Mesothelial cell of epicardium (in vitro differentiated cells): ENCODE data around the gene PRRG2. TPM values are rescaled to one million over a fixed set of nuclear protein-coding genes. Genes with fewer than 3 reads are reported as not detected.

Experiments
- DNase-seq, 2 experiments: peaks; one replicate each; pipeline ENCODE4 v3.0.0; 2021; ENCODE audit warnings: low spot score in 2 of 2; ENCODE audit not compliant: unreplicated experiment in 2 of 2
- H3K27ac Mint-ChIP-seq: 2 replicates; pipeline ENCODE4 v1.8.0; 2021; ENCODE audit warnings: mixed read lengths
- H3K27me3 Mint-ChIP-seq: 2 replicates; pipeline ENCODE4 v1.8.0; 2021; ENCODE audit warnings: low read depth, mixed read lengths
- H3K36me3 Mint-ChIP-seq: 2 replicates; pipeline ENCODE4 v1.8.0; 2021; ENCODE audit warnings: mixed read lengths
- H3K4me1 Mint-ChIP-seq: 2 replicates; pipeline ENCODE4 v1.8.0; 2021; ENCODE audit warnings: mixed read lengths
- H3K4me3 Mint-ChIP-seq: 2 replicates; pipeline ENCODE4 v1.8.0; 2021; ENCODE audit warnings: mild to moderate bottlenecking, moderate library complexity, mixed read lengths
- H3K9me3 Mint-ChIP-seq: 2 replicates; pipeline ENCODE4 v1.8.0; 2021; ENCODE audit warnings: mixed read lengths
- CTCF ChIP-seq: fragments of 200-600 bp; sonication (generic); IDR thresholded peaks from one replicate; pipeline ENCODE4 v1.5.0; 2021; ENCODE audit warnings: antibody characterized with exemption; ENCODE audit not compliant: unreplicated experiment
- total RNA-seq: library from RNA; stranded (reverse); gene quantifications from 3 replicates; pipeline ENCODE4 v1.2.1, GENCODE V29; 2021

Gene PRRG2
- total RNA-seq, 1 donor from 2014 or later = 0.87 TPM

GRCh38 chr19:49554701-49555181 is 26.4 kb upstream of the PRRG2 start:
- Mint-ChIP-seq H3K4me3 (no peak overlapping the region), H3K4me1 (no peaks in the 10 kb centered on the region), H3K27me3 (no peaks in the 10 kb centered on the region), H3K9me3 (no peaks in the 10 kb centered on the region), H3K36me3 (peaks cover 28% of the 10 kb centered on the region), H3K27ac (no peak overlapping the region)
- DNase-seq = no peak
- TF ChIP-seq CTCF = no peak

- H3K27me3 Mint-ChIP-seq = no peaks in the 10 kb centered on the region
- H3K36me3 Mint-ChIP-seq = peaks cover 28% of the 10 kb centered on the region
- H3K4me3 Mint-ChIP-seq = no peak overlapping the region
- H3K9me3 Mint-ChIP-seq = no peaks in the 10 kb centered on the region
- no peak for TF ChIP-seq CTCF
- no peaks in the 10 kb centered on the region for H3K4me1 Mint-ChIP-seq
- no peak overlapping the region for H3K27ac Mint-ChIP-seq
- DNase-seq = peak in 1 of 2 experiments; percentile 50
Observed at GRCh38 chr19:49555600-49556411, 25.3 kb upstream of the PRRG2 start.

GRCh38 chr19:49556412-49557398 is 24.4 kb upstream of the PRRG2 start:
- no peak for DNase-seq
- Mint-ChIP-seq H3K27ac (no peak overlapping the region), H3K4me3 (no peak overlapping the region)

GRCh38 chr19:49557641-49558325 is 23.3 kb upstream of the PRRG2 start:
- peaks cover 28% of the 10 kb centered on the region for H3K36me3 Mint-ChIP-seq

More at GRCh38 chr19:49556412-49557398, 24.4 kb upstream of the PRRG2 start:
- H3K9me3 Mint-ChIP-seq = no peaks in the 10 kb centered on the region
- H3K36me3 Mint-ChIP-seq = peaks cover 30% of the 10 kb centered on the region
- H3K4me1 Mint-ChIP-seq = no peaks in the 10 kb centered on the region
- H3K27me3 Mint-ChIP-seq = no peaks in the 10 kb centered on the region
- no peak for TF ChIP-seq CTCF

More at GRCh38 chr19:49557641-49558325, 23.3 kb upstream of the PRRG2 start:
- Mint-ChIP-seq H3K27me3 (no peaks in the 10 kb centered on the region), H3K9me3 (no peaks in the 10 kb centered on the region), H3K4me3 (no peak overlapping the region), H3K27ac (no peak overlapping the region), H3K4me1 (no peaks in the 10 kb centered on the region)
- TF ChIP-seq CTCF = no peak
- no peak for DNase-seq
